ENCODE measurements around the gene NEO1. TPM values are rescaled to one million over a fixed set of nuclear protein-coding genes. Genes with fewer than 3 reads are reported as not detected.
"Not testable (repeated sequence)": the region's sequence is repeated elsewhere in the genome, so short reads cannot be mapped to it uniquely, and the experiment has no call there.

The NEO1 gene
- total RNA-seq, 1 donor from 2014 or later = 24.9 TPM

GRCh38 chr15:73196113-73196512 lies 143.8 kb downstream of the NEO1 start:
- no peak for TF ChIP-seq CTCF (IDR thresholded peaks at IDR 0.05)
- Mint-ChIP-seq H3K36me3 (ENCODE audit: unreplicated experiment) (no peaks in the 10 kb centered on the region), H3K27me3 (ENCODE audit: unreplicated experiment) (peaks cover 7% of the 10 kb centered on the region), H3K9me3 (ENCODE audit: unreplicated experiment) (no peaks in the 10 kb centered on the region), H3K4me1 (ENCODE audit: unreplicated experiment) (no peaks in the 10 kb centered on the region), H3K4me3 (ENCODE audit: unreplicated experiment) (no peak overlapping the region), H3K27ac (ENCODE audit: unreplicated experiment) (no peak overlapping the region)
- no peak for DNase-seq (ENCODE audit: extremely low spot score, unreplicated experiment)

GRCh38 chr15:73200339-73200738 lies 148.1 kb downstream of the NEO1 start:
- TF ChIP-seq CTCF (IDR thresholded peaks at IDR 0.05) = no peak
- peaks cover 2% of the 10 kb centered on the region for H3K36me3 Mint-ChIP-seq (ENCODE audit: unreplicated experiment)

GRCh38 chr15:73210630-73211029 lies 158.4 kb downstream of the NEO1 start:
- no peak for TF ChIP-seq CTCF (IDR thresholded peaks at IDR 0.05)
- DNase-seq (ENCODE audit: extremely low spot score, unreplicated experiment) = no peak
- peaks cover 7% of the 10 kb centered on the region for H3K4me1 Mint-ChIP-seq (ENCODE audit: unreplicated experiment)
- no peak overlapping the region for H3K4me3 Mint-ChIP-seq (ENCODE audit: unreplicated experiment)
- no peaks in the 10 kb centered on the region for H3K27me3 Mint-ChIP-seq (ENCODE audit: unreplicated experiment)
- peaks cover 13% of the 10 kb centered on the region for H3K9me3 Mint-ChIP-seq (ENCODE audit: unreplicated experiment)
- H3K36me3 Mint-ChIP-seq (ENCODE audit: unreplicated experiment) = peaks cover 2% of the 10 kb centered on the region
- no peak overlapping the region for H3K27ac Mint-ChIP-seq (ENCODE audit: unreplicated experiment)

More at GRCh38 chr15:73200339-73200738, 148.1 kb downstream of the NEO1 start:
- Mint-ChIP-seq H3K9me3 (ENCODE audit: unreplicated experiment) (peaks cover 18% of the 10 kb centered on the region), H3K27ac (ENCODE audit: unreplicated experiment) (no peak overlapping the region), H3K4me3 (ENCODE audit: unreplicated experiment) (no peak overlapping the region), H3K4me1 (ENCODE audit: unreplicated experiment) (no peaks in the 10 kb centered on the region), H3K27me3 (ENCODE audit: unreplicated experiment) (peaks cover 7% of the 10 kb centered on the region)
- DNase-seq (ENCODE audit: extremely low spot score, unreplicated experiment) = no peak

- H3K27me3 Mint-ChIP-seq (ENCODE audit: unreplicated experiment) = no peaks in the 10 kb centered on the region
- H3K4me1 Mint-ChIP-seq (ENCODE audit: unreplicated experiment) = peaks cover 7% of the 10 kb centered on the region
- no peak overlapping the region for H3K4me3 Mint-ChIP-seq (ENCODE audit: unreplicated experiment)
- DNase-seq (ENCODE audit: extremely low spot score, unreplicated experiment) = no peak
- peaks cover 2% of the 10 kb centered on the region for H3K36me3 Mint-ChIP-seq (ENCODE audit: unreplicated experiment)
- H3K9me3 Mint-ChIP-seq (ENCODE audit: unreplicated experiment) = peaks cover 13% of the 10 kb centered on the region
- H3K27ac Mint-ChIP-seq (ENCODE audit: unreplicated experiment) = peak overlapping the region; percentile 1
- no peak for TF ChIP-seq CTCF (IDR thresholded peaks at IDR 0.05)
Observed at GRCh38 chr15:73212424-73212823, 160.2 kb downstream of the NEO1 start.

- H3K9me3 Mint-ChIP-seq (ENCODE audit: unreplicated experiment); DNase-seq (ENCODE audit: extremely low spot score, unreplicated experiment); H3K27me3 Mint-ChIP-seq (ENCODE audit: unreplicated experiment); H3K36me3 Mint-ChIP-seq (ENCODE audit: unreplicated experiment); H3K4me3 Mint-ChIP-seq (ENCODE audit: unreplicated experiment); H3K4me1 Mint-ChIP-seq (ENCODE audit: unreplicated experiment); H3K27ac Mint-ChIP-seq (ENCODE audit: unreplicated experiment): not testable (repeated sequence)
Observed at GRCh38 chr15:73221450-73221849, 169.2 kb downstream of the NEO1 start.
